Right hindlimb (tissue), 1 donor: ENCODE measurements around the gene SPPL2C.

Experiments used
- DNase-seq: peaks from one replicate; pipeline ENCODE4 v3.0.0-alpha.2; 2018

Gene SPPL2C

DNA sequence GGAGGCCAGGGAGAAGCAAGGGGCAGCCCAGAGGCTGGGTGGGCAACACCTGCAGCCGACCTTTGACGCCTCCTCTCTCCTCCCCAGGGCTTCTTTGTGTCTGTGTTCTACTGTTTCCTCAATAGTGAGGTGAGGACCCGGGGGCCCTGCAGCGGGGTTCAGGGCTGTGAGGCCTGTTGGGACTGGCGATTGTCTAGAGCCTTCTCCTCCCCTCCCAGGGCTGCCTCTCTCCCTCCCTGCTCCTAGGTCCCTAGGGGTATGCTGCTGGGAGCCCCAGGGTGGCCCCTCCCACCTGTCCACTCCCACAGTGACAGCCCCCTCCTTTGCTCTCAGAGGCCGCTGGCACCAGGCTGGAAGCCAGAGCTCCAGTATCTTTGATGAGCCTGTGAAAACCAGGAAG is 10.8 kb upstream of the SPPL2C start:
- DNase-seq, result no peak

DNA sequence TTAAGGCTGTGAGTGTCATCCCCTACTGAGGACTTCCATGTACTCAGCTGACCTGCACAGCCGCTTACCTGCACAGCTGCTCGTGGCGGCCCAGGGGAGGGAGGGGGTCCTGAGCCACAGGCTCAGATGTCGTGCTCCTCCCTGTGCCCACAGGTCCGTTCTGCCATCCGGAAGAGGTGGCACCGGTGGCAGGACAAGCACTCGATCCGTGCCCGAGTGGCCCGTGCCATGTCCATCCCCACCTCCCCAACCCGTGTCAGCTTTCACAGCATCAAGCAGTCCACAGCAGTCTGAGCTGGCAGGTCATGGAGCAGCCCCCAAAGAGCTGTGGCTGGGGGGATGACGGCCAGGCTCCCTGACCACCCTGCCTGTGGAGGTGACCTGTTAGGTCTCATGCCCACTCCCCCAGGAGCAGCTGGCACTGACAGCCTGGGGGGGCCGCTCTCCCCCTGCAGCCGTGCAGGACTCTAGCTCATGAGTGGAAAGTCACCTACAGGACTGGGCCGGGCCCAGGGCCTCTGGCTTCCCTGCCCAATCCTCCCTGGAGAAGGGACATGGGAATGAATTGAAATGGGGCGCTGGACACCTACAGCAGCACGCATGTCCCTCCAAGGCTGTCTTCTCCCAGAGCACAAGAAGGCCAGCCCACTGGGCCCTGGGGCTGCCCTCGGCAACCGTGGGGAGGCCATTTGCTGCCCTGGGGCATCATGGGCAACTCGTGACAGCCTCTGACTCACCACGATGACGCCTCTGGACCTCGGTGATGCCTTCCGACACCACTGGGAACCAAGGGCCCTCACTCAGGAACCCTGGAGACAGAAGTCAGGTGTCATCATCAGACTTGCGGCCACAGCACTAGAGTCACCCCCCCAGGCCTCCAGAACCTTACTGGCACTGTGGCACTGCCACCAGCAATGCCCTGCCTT is 9.9 kb upstream of the SPPL2C start:
- DNase-seq, result no peak

DNA sequence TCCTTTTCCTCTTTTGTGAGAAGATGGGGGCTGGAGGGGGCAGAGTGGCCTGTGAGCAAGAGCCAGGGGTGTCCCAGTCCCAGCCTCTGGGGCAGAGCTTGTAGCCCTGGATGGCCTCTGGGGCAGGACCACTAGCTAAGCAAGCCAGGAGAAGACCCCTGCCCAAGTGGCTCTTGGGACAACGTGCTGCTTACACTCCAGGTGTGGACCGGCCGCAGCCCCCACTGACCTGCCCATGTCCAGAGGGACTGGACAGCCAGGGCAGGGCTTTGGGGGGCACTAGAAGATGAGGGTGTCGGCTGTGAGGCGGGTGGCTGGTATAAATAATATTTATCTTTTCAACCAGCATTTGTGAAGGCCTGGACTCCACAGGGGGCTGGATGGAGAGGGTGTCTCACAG is 9.2 kb upstream of the SPPL2C start:
- no peak for DNase-seq

DNA sequence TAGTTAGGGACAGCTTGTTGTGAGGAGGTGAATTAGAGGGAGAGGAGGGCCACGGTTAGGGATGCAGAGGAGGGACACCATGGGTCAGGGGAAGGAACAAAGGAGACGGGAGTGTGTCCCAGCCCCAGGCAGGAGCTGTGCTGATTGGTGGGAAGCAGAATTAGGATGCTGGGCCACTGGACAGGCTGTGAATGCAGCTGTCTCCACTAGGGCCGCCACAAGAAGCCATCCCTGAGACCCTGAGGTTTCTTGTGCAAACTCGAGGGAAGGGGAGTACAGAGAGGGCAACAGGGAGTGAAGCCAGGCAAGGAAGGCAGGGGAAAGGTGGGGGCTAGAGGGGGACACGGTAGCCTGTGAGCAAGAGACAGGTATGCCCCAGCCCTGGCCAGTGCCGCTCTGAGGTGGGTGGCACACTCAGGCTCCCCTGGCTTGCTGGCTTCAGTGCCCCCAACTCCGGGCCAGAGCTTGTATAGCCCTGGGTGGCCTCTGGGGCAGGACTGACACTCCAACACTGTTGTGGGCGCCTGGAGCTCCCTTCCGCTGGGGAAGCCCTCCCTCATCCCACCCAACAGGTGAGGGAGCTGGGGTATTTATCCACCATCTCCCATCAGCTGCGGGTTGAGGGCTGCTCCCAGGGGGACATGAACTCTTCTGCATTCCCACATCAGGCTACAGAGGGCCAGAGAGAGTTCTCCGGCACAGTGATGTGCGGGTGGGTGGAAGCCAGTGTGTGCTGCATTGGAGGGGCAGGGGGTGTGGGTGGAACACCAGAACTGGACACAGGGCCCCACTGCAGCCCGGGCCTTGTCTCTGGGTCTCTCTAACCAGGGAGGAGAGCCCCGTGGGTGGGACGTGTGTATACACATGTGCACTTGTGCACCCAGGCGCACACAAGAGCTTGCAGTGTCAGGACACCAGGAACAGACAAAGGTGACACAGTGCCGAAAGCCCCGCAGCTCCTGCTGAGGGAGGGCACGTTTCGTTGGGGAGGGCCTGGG is 8.3 kb upstream of the SPPL2C start:
- DNase-seq, result no peak

- no peak for DNase-seq
Observed at GRCh38 chr17:45837187-45837586, 7.5 kb upstream of the SPPL2C start.

GRCh38 chr17:45837603-45838002 is 7.1 kb upstream of the SPPL2C start:
- no peak for DNase-seq

GRCh38 chr17:45838751-45839295 is 5.9 kb upstream of the SPPL2C start:
- no peak for DNase-seq

DNA sequence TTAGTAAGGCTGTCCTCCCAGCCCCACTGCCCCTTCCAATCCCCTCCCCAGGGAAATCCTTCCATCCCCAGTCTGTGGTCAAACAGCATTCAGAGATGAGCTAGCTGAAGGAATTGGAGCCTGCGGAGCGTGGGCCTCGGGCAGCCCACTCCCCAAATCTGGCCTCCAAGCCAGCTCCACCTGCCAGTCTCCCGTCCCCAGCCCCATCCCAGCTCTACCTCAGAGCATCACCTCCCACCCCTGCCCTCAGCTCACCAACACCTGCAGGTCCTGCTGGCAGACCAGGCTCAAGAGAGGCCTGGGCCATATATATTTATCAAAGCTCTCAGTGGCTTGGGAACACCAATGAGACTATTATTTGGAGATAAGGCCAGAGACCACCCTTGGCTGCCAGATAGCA is 5.2 kb upstream of the SPPL2C start:
- DNase-seq, result no peak

GRCh38 chr17:45841186-45841585 is 3.5 kb upstream of the SPPL2C start:
- DNase-seq, result no peak

DNA sequence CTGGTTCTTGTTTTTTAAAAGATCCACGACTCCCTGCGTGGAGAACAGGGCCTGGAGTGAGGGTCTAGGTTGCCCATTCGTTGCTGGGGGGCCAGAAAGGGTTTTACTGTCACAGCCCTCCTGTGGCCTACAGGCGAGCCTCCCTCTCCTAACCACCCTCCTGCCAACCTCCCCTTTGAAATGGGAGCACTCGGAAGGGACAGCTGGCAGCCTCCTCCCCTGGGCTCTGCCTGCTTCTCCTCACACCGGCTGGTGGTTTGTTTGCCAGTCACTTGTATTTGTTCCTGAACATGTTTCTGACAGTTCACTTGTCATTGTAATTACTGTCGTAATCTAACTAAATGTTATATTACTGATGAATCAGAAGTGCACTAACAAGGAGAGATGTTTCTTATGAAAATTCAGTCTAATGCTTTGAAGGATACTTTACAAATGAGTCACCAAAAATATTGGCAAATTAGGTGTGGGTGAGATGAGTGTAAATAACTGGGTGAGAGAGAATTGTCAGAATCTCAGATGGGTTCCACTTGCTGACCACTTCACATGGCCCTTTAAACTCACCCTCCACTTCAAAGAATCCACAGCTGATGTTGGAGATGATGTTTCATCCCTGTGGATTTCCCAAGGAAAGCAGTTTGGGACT is 2.7 kb upstream of the SPPL2C start:
- no peak for DNase-seq

GRCh38 chr17:45843722-45844121 is 959 bp upstream of the SPPL2C start:
- DNase-seq, result no peak

DNA sequence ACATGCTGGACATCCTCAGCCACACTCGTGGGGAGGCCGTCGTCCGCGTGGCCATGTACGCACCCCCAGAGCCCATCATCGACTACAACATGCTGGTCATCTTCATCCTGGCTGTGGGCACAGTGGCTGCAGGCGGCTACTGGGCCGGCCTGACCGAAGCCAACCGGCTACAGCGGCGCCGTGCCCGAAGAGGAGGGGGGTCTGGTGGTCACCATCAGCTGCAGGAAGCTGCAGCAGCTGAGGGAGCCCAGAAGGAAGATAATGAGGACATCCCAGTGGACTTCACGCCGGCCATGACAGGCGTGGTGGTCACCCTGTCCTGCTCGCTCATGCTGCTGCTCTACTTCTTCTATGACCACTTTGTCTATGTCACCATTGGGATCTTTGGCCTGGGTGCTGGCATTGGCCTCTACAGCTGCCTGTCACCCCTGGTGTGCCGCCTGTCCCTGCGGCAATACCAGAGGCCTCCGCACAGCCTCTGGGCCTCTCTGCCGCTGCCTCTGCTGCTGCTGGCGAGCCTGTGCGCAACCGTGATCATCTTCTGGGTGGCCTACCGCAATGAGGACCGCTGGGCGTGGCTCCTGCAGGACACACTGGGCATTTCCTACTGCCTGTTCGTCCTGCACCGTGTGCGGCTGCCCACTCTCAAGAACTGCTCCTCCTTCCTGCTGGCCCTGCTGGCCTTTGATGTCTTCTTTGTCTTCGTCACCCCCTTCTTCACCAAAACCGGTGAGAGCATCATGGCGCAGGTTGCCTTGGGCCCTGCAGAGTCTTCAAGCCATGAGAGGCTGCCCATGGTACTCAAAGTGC is 900 bp downstream of the SPPL2C start:
- no peak for DNase-seq

- no peak for DNase-seq
Observed at GRCh38 chr17:45846223-45846622, 1.5 kb downstream of the SPPL2C start.

DNA sequence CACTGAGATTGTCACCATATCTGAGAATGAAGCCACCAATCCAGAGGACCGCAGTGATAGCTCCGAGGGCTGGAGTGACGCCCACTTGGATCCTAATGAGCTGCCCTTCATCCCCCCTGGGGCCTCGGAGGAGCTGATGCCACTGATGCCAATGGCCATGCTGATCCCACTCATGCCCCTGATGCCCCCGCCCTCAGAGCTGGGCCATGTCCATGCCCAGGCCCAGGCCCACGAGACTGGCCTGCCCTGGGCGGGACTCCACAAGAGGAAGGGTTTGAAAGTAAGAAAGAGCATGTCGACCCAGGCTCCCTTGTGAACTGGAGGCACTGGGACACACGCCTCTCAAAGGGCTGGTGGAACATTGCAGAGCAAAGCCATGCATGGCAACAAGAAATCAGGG is 2.0 kb downstream of the SPPL2C start:
- DNase-seq, result no peak

DNA sequence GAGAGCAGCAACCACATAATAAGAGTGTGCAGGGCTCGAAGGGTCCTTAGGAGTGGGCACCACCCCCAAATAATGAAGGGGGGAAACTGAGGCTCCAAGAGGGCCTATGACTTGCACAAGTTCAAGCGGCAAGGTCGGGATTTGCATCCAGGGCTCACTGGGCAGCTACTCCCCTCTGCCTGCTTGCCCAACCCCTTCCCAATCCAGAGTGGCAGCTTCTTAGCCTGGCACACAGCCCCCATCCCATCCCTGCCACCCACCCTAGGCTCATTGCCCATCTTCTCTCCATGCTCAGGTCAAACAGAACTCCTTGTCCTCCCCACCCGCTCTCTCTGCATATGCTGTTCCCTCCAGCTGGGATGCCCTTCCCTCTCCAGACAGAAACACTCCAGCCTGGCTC is 2.4 kb downstream of the SPPL2C start:
- DNase-seq, result no peak

GRCh38 chr17:45847747-45848146 is 3.1 kb downstream of the SPPL2C start:
- DNase-seq, result no peak

GRCh38 chr17:45848405-45848804 is 3.7 kb downstream of the SPPL2C start:
- no peak for DNase-seq

- no peak for DNase-seq
Observed at GRCh38 chr17:45848868-45849535, 4.3 kb downstream of the SPPL2C start.

DNA sequence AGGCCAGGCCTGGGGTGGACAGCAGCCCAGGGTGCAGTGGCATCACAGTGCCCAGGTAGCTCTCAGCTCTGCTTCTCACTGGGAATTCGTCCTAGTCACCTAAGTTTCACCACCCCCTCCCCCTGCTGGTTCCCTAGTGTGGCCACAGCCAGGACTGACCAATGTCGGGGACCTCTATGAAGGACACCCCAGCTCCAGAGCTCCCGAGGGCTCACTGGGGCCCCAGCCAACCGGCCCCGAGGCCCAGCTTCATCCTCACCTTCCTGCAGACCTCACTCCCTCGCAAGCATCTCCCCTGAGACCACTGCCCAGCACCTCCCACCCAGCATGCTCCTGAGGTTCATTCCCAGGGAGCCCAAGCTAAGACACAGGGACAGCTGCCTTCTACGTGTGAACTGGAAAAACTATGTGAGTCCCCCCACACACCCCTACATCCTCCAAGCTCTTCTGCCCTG is 4.9 kb downstream of the SPPL2C start:
- DNase-seq, result no peak

- DNase-seq, result no peak
Observed at GRCh38 chr17:45850011-45850410, 5.3 kb downstream of the SPPL2C start.

DNA sequence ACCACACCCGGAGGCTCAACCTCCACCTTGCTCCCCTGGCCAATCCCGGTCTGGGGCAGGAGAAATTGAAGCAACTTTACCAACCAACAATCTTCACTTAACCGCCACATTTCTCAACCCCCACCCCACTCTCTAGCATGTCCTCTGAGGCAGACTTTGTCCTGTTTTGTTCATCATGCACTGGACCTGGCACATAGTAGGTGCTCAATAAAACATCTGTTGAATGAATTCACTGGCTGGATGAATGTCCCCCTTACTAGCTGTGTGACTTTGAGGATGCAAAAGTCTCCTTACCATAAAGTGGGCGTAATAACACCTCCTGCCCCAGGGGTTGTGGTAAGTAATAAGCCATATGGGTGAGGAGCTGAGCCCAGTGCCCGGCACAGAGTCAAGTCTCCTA is 5.8 kb downstream of the SPPL2C start:
- no peak for DNase-seq
